D721Med (cell line): ENCODE measurements around the gene ACBD6.

Experiments
- DNase-seq: peaks from one replicate; pipeline ENCODE4 v3.0.0; 2011; ENCODE audit warnings: low spot score; ENCODE audit not compliant: insufficient read length
- FAIRE-seq: peaks from 2 replicates; lab custom pipeline; 2011; peaks lifted over from hg19 to GRCh38; lab: Jason Lieb, UNC
- TF ChIP-seq, protein P1 (sequence below): IDR thresholded peaks from 2 replicates; pipeline ENCODE4 v1.5.1; 2012; ENCODE audit warnings: mild to moderate bottlenecking, control low read depth; ENCODE audit not compliant: insufficient read depth; ENCODE audit errors: missing control alignments

ACBD6 gene

DNA sequence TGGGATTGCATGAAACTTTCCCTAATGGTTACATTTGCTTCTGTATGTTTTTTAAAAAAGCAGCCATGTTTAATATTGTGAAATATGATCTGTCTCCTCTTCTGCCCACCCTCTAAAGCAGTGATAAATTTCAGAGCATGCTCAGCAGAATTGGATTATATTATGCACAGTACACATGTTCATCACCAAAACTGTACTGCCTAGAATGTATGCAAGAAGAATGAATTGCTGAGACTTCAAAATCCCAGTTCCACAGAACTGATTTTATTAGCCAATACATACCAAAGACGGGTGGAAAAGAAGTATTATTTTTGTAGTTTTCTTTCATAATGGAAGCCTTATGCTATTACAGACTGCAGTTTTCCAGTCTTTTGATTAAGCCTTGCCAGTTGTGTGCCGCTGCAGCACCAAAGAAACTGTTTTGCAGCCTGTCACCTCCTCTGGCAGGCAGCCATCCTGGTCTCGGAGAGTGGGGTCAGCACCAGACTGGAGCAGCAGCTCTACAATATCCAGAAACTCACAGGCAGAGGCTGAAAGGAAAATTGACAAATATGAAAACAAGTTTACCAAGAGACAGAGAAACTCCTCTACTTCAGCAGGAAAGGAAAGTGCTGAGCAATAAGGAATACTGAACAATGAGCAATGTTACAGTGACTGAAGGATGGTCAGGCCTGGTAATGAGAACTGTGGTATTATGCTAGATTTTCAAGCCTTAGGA, 214.2 kb downstream of the ACBD6 start:
- DNase-seq, result no peak
- FAIRE-seq, result no peak
- TF ChIP-seq, protein P1, sequence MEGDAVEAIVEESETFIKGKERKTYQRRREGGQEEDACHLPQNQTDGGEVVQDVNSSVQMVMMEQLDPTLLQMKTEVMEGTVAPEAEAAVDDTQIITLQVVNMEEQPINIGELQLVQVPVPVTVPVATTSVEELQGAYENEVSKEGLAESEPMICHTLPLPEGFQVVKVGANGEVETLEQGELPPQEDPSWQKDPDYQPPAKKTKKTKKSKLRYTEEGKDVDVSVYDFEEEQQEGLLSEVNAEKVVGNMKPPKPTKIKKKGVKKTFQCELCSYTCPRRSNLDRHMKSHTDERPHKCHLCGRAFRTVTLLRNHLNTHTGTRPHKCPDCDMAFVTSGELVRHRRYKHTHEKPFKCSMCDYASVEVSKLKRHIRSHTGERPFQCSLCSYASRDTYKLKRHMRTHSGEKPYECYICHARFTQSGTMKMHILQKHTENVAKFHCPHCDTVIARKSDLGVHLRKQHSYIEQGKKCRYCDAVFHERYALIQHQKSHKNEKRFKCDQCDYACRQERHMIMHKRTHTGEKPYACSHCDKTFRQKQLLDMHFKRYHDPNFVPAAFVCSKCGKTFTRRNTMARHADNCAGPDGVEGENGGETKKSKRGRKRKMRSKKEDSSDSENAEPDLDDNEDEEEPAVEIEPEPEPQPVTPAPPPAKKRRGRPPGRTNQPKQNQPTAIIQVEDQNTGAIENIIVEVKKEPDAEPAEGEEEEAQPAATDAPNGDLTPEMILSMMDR, result no peak

DNA sequence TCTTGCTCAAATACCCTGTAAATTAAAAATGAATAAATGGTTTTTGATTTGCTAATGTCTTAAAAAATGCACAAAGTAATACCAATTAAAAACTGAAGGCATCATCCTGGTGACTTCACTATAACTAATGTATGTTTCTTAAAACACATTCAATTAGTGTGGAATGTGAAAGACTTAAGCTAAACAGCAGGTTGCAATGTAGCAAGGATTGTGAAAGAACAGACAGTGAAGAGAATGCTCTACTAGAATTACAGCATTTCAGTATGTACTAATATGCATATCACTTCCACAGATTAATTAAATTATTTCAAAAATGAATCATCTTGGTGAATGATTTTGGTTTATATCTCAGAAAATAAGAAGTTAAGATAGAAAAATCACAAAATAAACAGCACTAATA, 216.0 kb downstream of the ACBD6 start:
- FAIRE-seq, result peak; percentile 89
- TF ChIP-seq, protein P1, result no peak
- DNase-seq, result no peak

DNA sequence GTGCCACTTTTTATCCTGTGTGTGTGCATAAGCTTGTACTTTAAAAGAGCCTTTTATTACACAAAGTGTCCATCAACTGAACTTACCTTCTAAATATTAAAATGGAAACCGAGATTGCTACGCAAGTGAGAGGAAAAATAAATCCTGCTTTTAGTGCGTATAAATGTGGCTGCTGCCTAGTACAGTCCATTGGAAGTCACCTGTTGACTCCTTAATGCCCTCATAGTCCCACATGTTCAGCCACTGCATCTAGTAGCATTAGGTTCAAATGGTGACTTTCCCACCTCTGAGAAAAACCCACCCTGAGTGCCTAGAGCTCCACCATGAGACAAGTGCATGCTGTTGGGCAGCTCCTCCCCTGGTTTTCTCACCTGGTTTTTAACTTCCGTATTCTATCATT, 219.3 kb downstream of the ACBD6 start:
- FAIRE-seq (peak; percentile 25), DNase-seq (no peak)
- TF ChIP-seq, protein P1, result no peak

DNA sequence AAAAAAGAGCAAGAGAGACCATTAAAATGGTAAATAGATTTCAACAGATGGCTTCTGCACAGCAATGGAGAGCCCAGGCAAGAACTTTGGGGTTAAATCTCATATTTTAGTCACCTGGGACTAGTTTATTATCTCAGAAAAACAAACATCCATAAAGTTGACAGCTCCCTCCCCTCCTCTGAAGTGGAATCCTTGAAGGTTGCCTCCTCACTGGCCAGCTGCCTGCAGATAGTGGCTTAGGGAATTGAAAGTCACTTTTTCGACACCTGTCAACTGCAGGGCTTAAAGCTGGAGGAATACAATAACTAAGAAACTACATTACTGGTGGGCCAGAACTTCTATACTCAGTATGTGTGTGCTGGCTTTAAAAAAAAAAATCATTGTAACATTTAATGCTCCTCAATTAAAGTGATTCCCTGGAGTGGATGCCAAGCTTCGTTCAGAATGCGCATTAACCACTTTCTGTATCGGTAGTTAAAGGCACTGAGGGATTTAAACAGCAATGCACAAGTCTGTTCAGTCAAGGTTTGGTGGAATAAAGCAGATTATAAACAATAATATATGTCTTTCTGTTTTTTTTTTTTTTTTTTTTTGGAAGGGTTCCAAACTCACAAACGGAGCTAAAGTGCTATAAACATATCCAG, 219.9 kb downstream of the ACBD6 start:
- TF ChIP-seq, protein P1, result no peak
- DNase-seq (no peak), FAIRE-seq (peak; percentile 38)

DNA sequence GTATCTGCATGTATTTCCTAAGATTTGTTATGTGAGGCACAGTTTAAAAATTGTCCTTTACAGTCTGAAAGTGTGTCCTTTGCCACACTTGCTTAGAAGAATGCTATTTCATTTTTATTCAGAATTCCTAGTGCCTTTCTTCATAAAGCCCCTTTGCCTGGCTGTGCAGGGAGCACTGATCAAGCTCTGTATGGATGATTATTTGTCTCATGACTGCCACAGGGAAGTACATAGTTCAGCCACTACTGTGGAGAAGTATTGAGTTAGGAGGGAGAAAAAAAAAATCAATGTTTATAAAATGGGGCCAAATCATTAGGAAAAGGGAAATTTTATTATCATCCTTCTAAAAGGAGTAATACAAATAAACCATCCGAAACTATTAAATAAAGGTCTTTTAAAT, 220.9 kb downstream of the ACBD6 start:
- TF ChIP-seq, protein P1, result no peak
- DNase-seq (no peak), FAIRE-seq (no peak)

DNA sequence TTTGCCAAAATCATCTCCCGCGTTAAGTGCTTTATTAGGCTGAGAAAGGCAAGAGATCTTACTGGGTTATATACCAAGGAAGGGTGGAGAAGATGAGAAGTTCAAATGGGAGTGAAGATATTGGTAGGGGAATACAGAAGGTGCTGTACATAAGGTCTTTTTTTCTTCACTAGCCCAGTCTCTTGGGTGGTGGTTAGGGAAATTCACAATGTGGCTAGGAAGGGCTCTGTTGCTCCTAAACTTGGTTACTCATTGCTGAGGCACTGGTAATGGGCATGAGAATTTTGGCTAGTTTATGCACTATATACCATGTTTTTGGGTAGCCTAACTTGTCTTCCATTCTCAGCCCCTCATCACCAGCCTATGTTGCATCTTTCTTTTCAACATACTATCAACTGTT, 221.8 kb downstream of the ACBD6 start:
- no peak for DNase-seq
- TF ChIP-seq, protein P1, result no peak
- no peak for FAIRE-seq

DNA sequence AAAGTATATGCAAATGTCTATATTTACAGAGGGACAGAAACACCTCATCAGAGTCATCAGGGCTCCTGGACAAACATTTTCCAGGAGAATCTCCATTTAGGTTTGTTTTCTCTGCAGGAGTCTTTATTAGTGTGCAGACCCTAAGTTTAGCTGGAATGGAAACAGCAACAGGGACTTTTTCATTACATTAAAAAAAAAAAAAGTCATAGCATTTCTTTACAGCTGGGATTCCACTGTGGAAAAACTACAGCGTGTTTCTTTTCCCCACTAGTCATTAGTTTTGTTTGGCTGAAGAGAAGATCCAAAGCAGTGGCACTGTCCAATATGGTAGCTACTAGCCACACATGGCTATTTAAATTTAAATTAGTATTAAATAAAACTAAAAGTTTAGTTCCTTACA, 222.7 kb downstream of the ACBD6 start:
- no peak for FAIRE-seq
- DNase-seq, result no peak
- TF ChIP-seq, protein P1, result no peak
